Activated T-cell treated with anti-CD3 and anti-CD28 coated beads for 4 hours (primary cell): ENCODE results near the gene ZNF500.

Experiments
- DNase-seq: peaks from one replicate; pipeline ENCODE4 v3.0.0-alpha.2; 2020

Gene ZNF500

GRCh38 chr16:4700997-4701743 lies 65.8 kb downstream of the ZNF500 start:
- DNase-seq = no peak

- no peak for DNase-seq
These were observed 66.5 kb downstream of the ZNF500 start for GRCh38 chr16:4700380-4700996.

- no peak for DNase-seq
These were observed 67.9 kb downstream of the ZNF500 start for GRCh38 chr16:4699046-4699556.

- no peak for DNase-seq
These were observed 68.5 kb downstream of the ZNF500 start for GRCh38 chr16:4698321-4699045.
